IMR-90 (cell line): ENCODE results near the gene RABGAP1.

ENCODE experiments used
- CTCF ChIP-seq: conservative IDR thresholded peaks from 2 replicates; pipeline ENCODE4 v1.5.1; 2012; ENCODE audit warnings: mild to moderate bottlenecking, low read depth, low read length, improper control_type of control experiment
- MXI1 ChIP-seq: IDR thresholded peaks from 2 replicates; pipeline ENCODE4 v1.6.1; 2012; ENCODE audit warnings: low read depth, mild to moderate bottlenecking, low read length, moderate library complexity, borderline replicate concordance
- POLR2A ChIP-seq: IDR thresholded peaks from 2 replicates; pipeline ENCODE4 v1.6.1; 2012; ENCODE audit warnings: mild to moderate bottlenecking, low read depth, low read length
- RFX5 ChIP-seq: IDR thresholded peaks from 2 replicates; pipeline ENCODE4 v1.8.0; 2012; ENCODE audit warnings: low read depth, mild to moderate bottlenecking, low read length, moderate library complexity
- SMC3 ChIP-seq: fragments of 150-350 bp; IDR thresholded peaks from 2 replicates; pipeline ENCODE4 v1.6.1; 2016; ENCODE audit warnings: low read depth, mild to moderate bottlenecking, antibody characterized with exemption, low read length, moderate library complexity

- TF ChIP-seq SMC3: no peak
- TF ChIP-seq MXI1: no peak
- TF ChIP-seq CTCF: no peak
- no peak for TF ChIP-seq POLR2A
- TF ChIP-seq RFX5: no peak
Observed at GRCh38 chr9:123044586-123044985, 103.8 kb downstream of the RABGAP1 start.
